BE2C (cell line): ENCODE measurements around the gene APOL3.

Source experiments
- DNase-seq: peaks from one replicate; pipeline ENCODE4 v3.0.0-alpha.2; 2020
- H3K27me3 ChIP-seq: fragments of 250-450 bp; sonication (Bioruptor Pico); 2 replicates; pipeline ENCODE4 v1.5.1; 2020; ENCODE audit warnings: mild to moderate bottlenecking
- H3K36me3 ChIP-seq: fragments of 250-450 bp; sonication (Bioruptor Pico); 2 replicates; pipeline ENCODE4 v1.5.1; 2020; ENCODE audit warnings: mild to moderate bottlenecking
- H3K4me1 ChIP-seq: fragments of 250-450 bp; sonication (Bioruptor Pico); 2 replicates; pipeline ENCODE4 v1.5.1; 2020
- H3K4me3 ChIP-seq: 2 replicates; pipeline ENCODE4 v1.5.1; 2011; ENCODE audit warnings: low read depth, low read length
- H3K9me3 ChIP-seq: fragments of 250-450 bp; sonication (Bioruptor Pico); 2 replicates; pipeline ENCODE4 v1.5.1; 2020
- TF ChIP-seq, protein P1 (sequence below): IDR thresholded peaks from 2 replicates; pipeline ENCODE4 v1.5.1; 2012; ENCODE audit warnings: mild to moderate bottlenecking, low read depth, low read length

APOL3 gene

DNA sequence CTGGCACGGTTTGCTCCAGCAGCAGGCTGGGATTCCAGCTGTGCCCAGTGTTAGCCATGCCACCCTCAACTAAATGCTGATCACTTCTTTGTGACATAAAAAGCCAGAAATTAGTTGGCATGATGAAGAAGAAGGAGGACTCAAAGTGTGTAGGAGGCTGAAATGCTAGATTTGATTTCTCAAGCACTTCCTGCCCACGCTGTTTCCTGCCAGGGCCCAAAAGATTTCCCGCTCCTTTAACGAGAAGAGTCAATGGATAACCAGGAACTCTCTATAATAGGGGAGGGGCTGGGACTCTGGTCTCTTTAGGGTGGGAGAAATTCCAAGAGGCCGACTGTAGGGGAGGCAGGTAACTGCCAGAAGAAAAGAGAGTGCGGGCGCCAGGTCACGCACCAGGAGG is 26.4 kb downstream of the APOL3 start:
- H3K9me3 ChIP-seq, result no peaks in the 10 kb centered on the region
- H3K4me1 ChIP-seq, result no peaks in the 10 kb centered on the region
- H3K36me3 ChIP-seq, result no peaks in the 10 kb centered on the region
- H3K4me3 ChIP-seq, result no peak overlapping the region
- DNase-seq, result no peak
- H3K27me3 ChIP-seq, result no peaks in the 10 kb centered on the region
- TF ChIP-seq, protein P1, sequence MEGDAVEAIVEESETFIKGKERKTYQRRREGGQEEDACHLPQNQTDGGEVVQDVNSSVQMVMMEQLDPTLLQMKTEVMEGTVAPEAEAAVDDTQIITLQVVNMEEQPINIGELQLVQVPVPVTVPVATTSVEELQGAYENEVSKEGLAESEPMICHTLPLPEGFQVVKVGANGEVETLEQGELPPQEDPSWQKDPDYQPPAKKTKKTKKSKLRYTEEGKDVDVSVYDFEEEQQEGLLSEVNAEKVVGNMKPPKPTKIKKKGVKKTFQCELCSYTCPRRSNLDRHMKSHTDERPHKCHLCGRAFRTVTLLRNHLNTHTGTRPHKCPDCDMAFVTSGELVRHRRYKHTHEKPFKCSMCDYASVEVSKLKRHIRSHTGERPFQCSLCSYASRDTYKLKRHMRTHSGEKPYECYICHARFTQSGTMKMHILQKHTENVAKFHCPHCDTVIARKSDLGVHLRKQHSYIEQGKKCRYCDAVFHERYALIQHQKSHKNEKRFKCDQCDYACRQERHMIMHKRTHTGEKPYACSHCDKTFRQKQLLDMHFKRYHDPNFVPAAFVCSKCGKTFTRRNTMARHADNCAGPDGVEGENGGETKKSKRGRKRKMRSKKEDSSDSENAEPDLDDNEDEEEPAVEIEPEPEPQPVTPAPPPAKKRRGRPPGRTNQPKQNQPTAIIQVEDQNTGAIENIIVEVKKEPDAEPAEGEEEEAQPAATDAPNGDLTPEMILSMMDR, result no peak

DNA sequence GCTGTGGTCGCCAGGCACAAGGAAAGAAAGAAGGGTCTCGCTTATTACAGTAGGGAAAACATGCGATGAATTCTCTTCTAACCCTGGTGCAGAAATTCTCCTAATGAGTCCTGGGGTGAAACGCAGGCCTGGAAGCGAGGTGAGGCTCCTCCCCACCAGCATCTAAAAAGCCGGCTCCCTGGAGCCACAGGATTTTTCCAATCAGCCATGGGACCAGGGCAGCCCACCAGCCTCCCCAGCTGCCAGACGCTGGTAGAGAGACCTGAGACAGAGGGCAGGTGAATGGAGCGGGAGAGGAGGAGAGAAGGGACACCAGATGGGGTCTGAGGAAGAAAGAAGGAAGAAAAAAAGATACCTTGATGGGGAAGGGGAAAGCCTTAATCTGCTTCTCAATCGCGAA is 28.6 kb downstream of the APOL3 start:
- no peaks in the 10 kb centered on the region for H3K4me1 ChIP-seq
- no peak overlapping the region for H3K4me3 ChIP-seq
- DNase-seq, result no peak
- no peaks in the 10 kb centered on the region for H3K9me3 ChIP-seq
- TF ChIP-seq, protein P1, result no peak
- no peaks in the 10 kb centered on the region for H3K36me3 ChIP-seq
- no peaks in the 10 kb centered on the region for H3K27me3 ChIP-seq

DNA sequence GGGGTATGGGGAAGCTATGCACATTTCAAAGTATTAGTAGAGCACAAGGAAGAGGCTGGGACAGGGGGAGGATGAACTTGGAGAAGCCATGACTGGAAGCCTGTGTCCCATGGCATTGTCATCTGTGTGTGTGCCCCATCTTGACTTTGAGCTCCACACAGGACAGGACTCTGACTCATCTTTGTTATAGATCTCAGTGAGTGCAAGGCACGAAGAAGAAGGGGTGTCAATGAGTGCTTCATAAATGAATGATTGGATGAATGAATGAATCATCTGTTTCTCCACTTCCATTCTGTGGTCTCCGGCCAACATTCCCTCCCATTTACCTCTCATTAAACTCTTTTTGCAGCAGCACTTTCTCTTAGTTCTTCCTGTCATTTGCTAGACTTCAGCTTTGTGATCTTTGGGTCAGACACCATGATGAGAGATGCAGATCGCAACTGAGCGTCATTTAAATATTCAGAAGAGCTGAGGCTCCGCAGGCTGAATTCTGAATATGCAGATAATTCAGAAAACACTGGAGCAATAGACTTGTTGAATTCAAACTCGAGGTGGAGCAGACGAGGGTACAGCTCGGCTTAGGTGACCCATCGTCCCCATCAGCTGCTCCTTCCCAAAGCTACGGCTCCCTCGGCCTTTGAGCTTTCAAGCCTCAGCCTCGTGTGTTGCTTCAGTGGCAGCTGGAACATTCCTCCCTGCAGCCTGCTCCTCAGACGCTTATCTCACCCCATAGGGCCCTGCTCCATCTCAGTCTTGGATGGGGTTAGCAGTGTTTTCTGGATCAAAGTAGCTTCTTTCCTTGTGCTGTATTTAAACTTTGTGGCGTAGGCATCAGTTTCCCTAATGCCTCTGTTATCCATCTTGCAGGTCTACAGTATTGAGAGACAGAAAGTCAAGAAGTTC is 30.8 kb downstream of the APOL3 start:
- H3K27me3 ChIP-seq, result no peaks in the 10 kb centered on the region

DNA sequence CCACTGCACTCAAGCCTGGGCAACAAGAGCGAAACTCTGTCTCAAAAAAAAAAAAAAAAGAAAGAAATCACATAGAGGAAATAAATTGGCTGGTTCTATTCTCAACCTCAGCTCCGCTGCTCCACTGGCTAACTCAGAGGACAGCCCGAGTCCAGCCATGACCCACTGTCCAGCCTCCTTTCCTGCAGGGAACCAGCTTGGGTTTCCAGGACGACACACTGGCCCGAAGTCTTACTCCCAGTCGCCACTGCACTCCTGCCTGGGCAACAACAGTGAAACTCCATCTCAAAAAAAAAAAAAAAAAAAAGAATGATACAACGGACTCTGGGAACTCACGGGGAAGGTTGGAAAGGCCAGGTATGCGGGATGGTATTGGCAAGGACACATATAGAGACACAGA is 31.5 kb downstream of the APOL3 start:
- no peak for DNase-seq
- no peaks in the 10 kb centered on the region for H3K27me3 ChIP-seq
- TF ChIP-seq, protein P1, result no peak
- no peaks in the 10 kb centered on the region for H3K36me3 ChIP-seq
- H3K4me1 ChIP-seq, result no peaks in the 10 kb centered on the region
- H3K9me3 ChIP-seq, result no peaks in the 10 kb centered on the region
- H3K4me3 ChIP-seq, result no peak overlapping the region

More for the DNA sequence above, 30.8 kb downstream of the APOL3 start:
- H3K4me1 ChIP-seq, result no peaks in the 10 kb centered on the region
- H3K4me3 ChIP-seq, result no peak overlapping the region
- no peak for DNase-seq
- H3K36me3 ChIP-seq, result no peaks in the 10 kb centered on the region
- no peaks in the 10 kb centered on the region for H3K9me3 ChIP-seq
- TF ChIP-seq, protein P1, result no peak

DNA sequence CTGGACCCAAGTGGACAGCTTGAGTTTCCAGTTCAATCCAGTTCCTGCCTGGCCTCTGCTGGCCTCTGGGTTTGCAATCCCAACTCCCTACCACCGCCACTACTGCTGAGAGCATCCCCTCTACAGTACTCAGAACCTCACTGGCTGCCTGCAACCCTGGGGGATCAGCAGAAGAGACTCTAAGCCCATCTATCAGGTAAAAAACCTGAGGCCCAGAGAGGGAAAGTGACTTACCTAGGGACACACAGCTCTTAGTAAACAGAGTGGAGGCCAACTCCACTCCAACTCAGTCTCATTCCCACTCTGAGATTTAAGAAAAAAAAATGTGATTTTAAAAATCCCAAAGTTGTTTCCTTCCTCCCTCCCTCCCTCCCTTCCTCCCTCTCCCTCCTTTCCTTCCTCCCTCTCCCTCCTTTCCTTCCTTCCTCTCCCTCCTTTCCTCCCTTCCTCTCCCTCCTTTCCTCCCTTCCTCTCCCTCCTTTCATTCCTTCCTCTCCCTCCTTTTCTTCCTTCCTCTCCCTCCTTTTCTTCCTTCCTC is 34.5 kb downstream of the APOL3 start:
- TF ChIP-seq, protein P1, result no peak
- Histone ChIP-seq H3K36me3 (no peaks in the 10 kb centered on the region), H3K4me3 (no peak overlapping the region), H3K9me3 (no peaks in the 10 kb centered on the region), H3K4me1 (no peaks in the 10 kb centered on the region), H3K27me3 (no peaks in the 10 kb centered on the region)
- DNase-seq, result no peak

DNA sequence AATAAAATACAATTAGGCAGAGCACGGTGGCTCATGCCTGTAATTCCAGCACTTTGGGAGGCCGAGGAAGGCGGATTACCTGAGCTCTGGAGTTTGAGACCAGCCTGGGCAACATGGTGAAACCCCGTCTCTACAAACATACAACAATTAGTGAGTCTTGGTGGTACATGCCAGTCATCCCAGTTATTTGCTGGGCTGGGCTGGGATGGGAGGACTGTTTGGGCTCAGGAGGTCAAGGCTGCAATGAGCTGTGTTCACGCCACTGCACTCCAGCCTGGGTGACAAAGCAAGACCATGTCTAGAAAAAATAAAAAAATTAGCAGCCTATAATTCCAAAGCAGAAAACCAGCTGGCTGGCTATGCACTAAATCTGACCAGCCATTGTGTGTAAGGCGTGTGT is 35.1 kb downstream of the APOL3 start:
- no peak for DNase-seq
- Histone ChIP-seq H3K9me3 (no peaks in the 10 kb centered on the region), H3K4me3 (no peak overlapping the region), H3K4me1 (no peaks in the 10 kb centered on the region), H3K27me3 (no peaks in the 10 kb centered on the region), H3K36me3 (no peaks in the 10 kb centered on the region)
- TF ChIP-seq, protein P1, result no peak
